ENCODE results near the gene LRFN2. TPM values are rescaled to one million over a fixed set of nuclear protein-coding genes. Genes with fewer than 3 reads are reported as not detected.

LRFN2 gene
- total RNA-seq, 1 donor, result not detected

DNA sequence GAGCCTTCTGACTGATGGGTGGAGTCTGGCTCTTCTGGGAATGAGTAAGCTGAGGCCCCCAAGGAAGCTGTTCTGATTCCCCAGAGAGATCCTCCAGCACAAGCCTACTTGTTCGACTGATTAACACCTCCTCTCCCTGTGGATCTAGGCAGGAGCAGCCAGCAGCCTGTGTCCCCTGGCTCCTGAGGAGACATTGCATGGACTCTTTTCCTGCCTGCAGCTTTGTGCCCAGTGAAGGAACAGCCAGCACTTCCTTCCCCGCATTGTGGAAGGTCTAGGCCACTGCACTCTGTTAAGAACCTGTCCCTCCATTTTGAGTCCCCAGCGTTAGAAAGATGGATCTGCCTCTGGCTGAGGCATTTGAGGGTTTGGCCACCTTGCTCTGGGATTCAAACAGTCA is 29.1 kb downstream of the LRFN2 start:
- H3K27ac ChIP-seq (ENCODE audit: low read depth, low read length), result no peak overlapping the region

DNA sequence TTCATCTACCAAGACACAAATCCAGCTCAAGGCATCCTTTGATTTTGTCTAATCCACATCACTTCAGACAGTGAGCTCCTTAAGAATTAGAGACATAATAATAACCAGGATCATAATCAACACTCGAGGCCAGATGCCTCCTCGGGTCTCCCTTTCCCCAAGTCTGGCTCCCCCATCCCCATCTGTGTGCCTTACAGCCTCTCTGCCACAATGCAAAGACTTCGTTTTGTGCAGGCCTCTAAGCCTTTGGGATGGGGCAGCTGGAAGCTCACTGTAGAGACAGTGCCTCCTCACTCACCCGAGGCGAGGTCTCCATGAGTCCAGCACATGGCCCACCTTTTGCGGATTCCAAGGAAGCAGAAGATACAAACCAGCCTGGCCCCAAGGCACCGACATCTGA is 30.3 kb downstream of the LRFN2 start:
- DNase-seq (ENCODE audit: insufficient read length, low spot score, missing footprints), result no peak
- H3K4me1 ChIP-seq (ENCODE audit: insufficient read depth, low read length), result no peaks in the 10 kb centered on the region
- no peaks in the 10 kb centered on the region for H3K27me3 ChIP-seq (ENCODE audit: insufficient read depth, low read length)
- no peaks in the 10 kb centered on the region for H4K20me1 ChIP-seq (ENCODE audit: insufficient read depth, low read length)
- TF ChIP-seq, protein P1, sequence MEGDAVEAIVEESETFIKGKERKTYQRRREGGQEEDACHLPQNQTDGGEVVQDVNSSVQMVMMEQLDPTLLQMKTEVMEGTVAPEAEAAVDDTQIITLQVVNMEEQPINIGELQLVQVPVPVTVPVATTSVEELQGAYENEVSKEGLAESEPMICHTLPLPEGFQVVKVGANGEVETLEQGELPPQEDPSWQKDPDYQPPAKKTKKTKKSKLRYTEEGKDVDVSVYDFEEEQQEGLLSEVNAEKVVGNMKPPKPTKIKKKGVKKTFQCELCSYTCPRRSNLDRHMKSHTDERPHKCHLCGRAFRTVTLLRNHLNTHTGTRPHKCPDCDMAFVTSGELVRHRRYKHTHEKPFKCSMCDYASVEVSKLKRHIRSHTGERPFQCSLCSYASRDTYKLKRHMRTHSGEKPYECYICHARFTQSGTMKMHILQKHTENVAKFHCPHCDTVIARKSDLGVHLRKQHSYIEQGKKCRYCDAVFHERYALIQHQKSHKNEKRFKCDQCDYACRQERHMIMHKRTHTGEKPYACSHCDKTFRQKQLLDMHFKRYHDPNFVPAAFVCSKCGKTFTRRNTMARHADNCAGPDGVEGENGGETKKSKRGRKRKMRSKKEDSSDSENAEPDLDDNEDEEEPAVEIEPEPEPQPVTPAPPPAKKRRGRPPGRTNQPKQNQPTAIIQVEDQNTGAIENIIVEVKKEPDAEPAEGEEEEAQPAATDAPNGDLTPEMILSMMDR (IDR thresholded peaks at IDR 0.05; ENCODE audit: extremely low read depth, low read depth, low read length), result no peak
- H3K79me2 ChIP-seq (ENCODE audit: insufficient read depth, low read length), result no peaks in the 10 kb centered on the region
- no peak overlapping the region for H3K4me2 ChIP-seq (ENCODE audit: insufficient read depth, low read length)
- H3K27ac ChIP-seq (ENCODE audit: low read depth, low read length), result no peak overlapping the region
- no peaks in the 10 kb centered on the region for H3K9me3 ChIP-seq (ENCODE audit: low read depth, low read length)
- no peak overlapping the region for H3K4me3 ChIP-seq (ENCODE audit: insufficient read depth, low read length)
- H2AFZ ChIP-seq (ENCODE audit: low read length), result no peak overlapping the region
- H3K36me3 ChIP-seq (ENCODE audit: insufficient read depth, low read length), result no peaks in the 10 kb centered on the region

More for the DNA sequence above, 29.1 kb downstream of the LRFN2 start:
- TF ChIP-seq, protein P1 (IDR thresholded peaks at IDR 0.05; ENCODE audit: extremely low read depth, low read depth, low read length), result no peak
- Histone ChIP-seq H3K9me3 (ENCODE audit: low read depth, low read length) (no peaks in the 10 kb centered on the region), H2AFZ (ENCODE audit: low read length) (no peak overlapping the region), H3K4me1 (ENCODE audit: insufficient read depth, low read length) (no peaks in the 10 kb centered on the region), H3K4me2 (ENCODE audit: insufficient read depth, low read length) (no peak overlapping the region), H3K79me2 (ENCODE audit: insufficient read depth, low read length) (no peaks in the 10 kb centered on the region), H4K20me1 (ENCODE audit: insufficient read depth, low read length) (no peaks in the 10 kb centered on the region), H3K36me3 (ENCODE audit: insufficient read depth, low read length) (no peaks in the 10 kb centered on the region), H3K4me3 (ENCODE audit: insufficient read depth, low read length) (no peak overlapping the region), H3K27me3 (ENCODE audit: insufficient read depth, low read length) (no peaks in the 10 kb centered on the region)
- no peak for DNase-seq (ENCODE audit: insufficient read length, low spot score, missing footprints)

DNA sequence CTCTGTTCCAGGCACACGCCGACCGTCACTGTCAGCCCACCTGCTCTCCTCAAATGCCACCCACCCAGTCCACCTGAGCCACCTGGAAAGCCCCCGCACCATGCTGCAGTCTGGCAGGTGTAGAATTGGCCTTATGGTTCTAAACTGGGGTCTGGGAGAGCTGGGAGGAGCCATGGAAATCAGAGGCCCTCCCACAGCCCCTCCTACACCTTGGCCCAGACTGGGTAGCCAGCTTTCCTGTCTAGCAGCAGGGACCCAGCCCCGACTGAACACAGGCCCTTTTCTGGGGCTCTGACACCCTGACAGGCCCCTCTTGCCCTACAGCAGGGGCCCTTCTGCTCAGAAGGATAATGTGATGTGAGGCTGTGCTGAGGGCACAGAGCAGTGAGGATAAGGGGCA is 31.1 kb downstream of the LRFN2 start:
- Histone ChIP-seq H3K27me3 (ENCODE audit: insufficient read depth, low read length) (no peaks in the 10 kb centered on the region), H3K36me3 (ENCODE audit: insufficient read depth, low read length) (no peaks in the 10 kb centered on the region), H3K27ac (ENCODE audit: low read depth, low read length) (no peak overlapping the region), H3K4me1 (ENCODE audit: insufficient read depth, low read length) (no peaks in the 10 kb centered on the region), H3K79me2 (ENCODE audit: insufficient read depth, low read length) (no peaks in the 10 kb centered on the region), H3K4me3 (ENCODE audit: insufficient read depth, low read length) (no peak overlapping the region), H3K4me2 (ENCODE audit: insufficient read depth, low read length) (no peak overlapping the region), H2AFZ (ENCODE audit: low read length) (no peak overlapping the region), H4K20me1 (ENCODE audit: insufficient read depth, low read length) (no peaks in the 10 kb centered on the region), H3K9me3 (ENCODE audit: low read depth, low read length) (no peaks in the 10 kb centered on the region)
- TF ChIP-seq, protein P1 (IDR thresholded peaks at IDR 0.05; ENCODE audit: extremely low read depth, low read depth, low read length), result no peak
- DNase-seq (ENCODE audit: insufficient read length, low spot score, missing footprints), result no peak

DNA sequence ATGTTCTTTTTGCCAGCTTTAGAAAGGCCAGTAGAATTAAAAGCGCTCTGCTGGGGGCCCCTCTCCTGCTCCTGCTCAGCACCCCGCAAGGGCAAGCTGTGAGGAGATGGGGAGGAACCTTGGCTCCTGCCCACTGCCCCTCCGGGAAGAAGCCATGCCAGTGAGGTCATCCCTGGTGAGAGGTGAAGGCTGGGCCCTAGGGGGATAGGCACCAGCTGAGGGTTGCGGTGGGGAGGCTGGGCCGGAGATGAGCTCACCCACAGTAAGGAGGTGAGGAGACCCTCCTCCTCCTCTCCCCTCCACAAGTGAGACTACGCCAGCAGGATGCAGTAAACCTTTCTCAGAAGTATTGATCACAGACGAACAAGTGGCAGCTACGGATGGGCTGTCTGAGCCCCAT is 32.1 kb downstream of the LRFN2 start:
- Histone ChIP-seq H3K4me2 (ENCODE audit: insufficient read depth, low read length) (no peak overlapping the region), H4K20me1 (ENCODE audit: insufficient read depth, low read length) (no peaks in the 10 kb centered on the region), H3K79me2 (ENCODE audit: insufficient read depth, low read length) (no peaks in the 10 kb centered on the region), H3K9me3 (ENCODE audit: low read depth, low read length) (no peaks in the 10 kb centered on the region), H3K27ac (ENCODE audit: low read depth, low read length) (no peak overlapping the region), H3K4me1 (ENCODE audit: insufficient read depth, low read length) (no peaks in the 10 kb centered on the region), H3K4me3 (ENCODE audit: insufficient read depth, low read length) (no peak overlapping the region), H2AFZ (ENCODE audit: low read length) (no peak overlapping the region), H3K36me3 (ENCODE audit: insufficient read depth, low read length) (no peaks in the 10 kb centered on the region), H3K27me3 (ENCODE audit: insufficient read depth, low read length) (no peaks in the 10 kb centered on the region)
- DNase-seq (ENCODE audit: insufficient read length, low spot score, missing footprints), result no peak
- TF ChIP-seq, protein P1 (IDR thresholded peaks at IDR 0.05; ENCODE audit: extremely low read depth, low read depth, low read length), result no peak

All from osteoblast (primary cell).